IPS-20b (cell line): ENCODE measurements around the gene MAPRE3.
"Not testable (repeated sequence)": the region's sequence is repeated elsewhere in the genome, so short reads cannot be mapped to it uniquely, and the experiment has no call there.

Experiments used
- H3K27ac ChIP-seq: one replicate; pipeline ENCODE4 v1.5.1; 2013; ENCODE audit warnings: low read length
- H3K27me3 ChIP-seq: 2 replicates; pipeline ENCODE4 v1.6.1; 2013; ENCODE audit warnings: mild to moderate bottlenecking, low read length, inconsistent platforms; ENCODE audit not compliant: insufficient read depth
- H3K36me3 ChIP-seq: 2 replicates; pipeline ENCODE4 v1.6.1; 2013; ENCODE audit warnings: low read depth, mild to moderate bottlenecking, inconsistent platforms, low read length, moderate library complexity; ENCODE audit not compliant: insufficient read depth
- H3K4me1 ChIP-seq: 2 replicates; pipeline ENCODE4 v1.6.1; 2013; ENCODE audit warnings: mild to moderate bottlenecking, control low read depth, inconsistent platforms, low read length, moderate library complexity; ENCODE audit not compliant: insufficient read depth
- H3K4me3 ChIP-seq: 2 replicates; pipeline ENCODE4 v1.5.1; 2013; ENCODE audit warnings: mild to moderate bottlenecking, low read length, inconsistent platforms
- H3K9ac ChIP-seq: 2 replicates; pipeline ENCODE4 v1.6.1; 2013; ENCODE audit warnings: low read depth, mild to moderate bottlenecking, inconsistent platforms, low read length, moderate library complexity
- H3K9me3 ChIP-seq: 2 replicates; pipeline ENCODE4 v1.6.1; 2013; ENCODE audit warnings: mild to moderate bottlenecking, low read depth, low read length, inconsistent platforms; ENCODE audit not compliant: insufficient read depth

MAPRE3 gene

GRCh38 chr2:26970244-26970927 lies at the start of gene MAPRE3:
TSS of gene MAPRE3 (plus strand) at chr2:26970637. CDS start at chr2:27022219, 51,582 bp downstream.
- Histone ChIP-seq H3K4me1 (peaks cover 17% of the 10 kb centered on the region; the same call in 1 of the 2 replicates), H3K4me3 (peak within 1 kb of the TSS; percentile 72), H3K27me3 (peaks cover 43% of the 10 kb centered on the region), H3K9ac (peak within 1 kb of the TSS; percentile 2; the same call in 1 of the 2 replicates), H3K36me3 (no peaks in the 10 kb centered on the region), H3K9me3 (no peaks in the 10 kb centered on the region), H3K27ac (no peak within 1 kb of the TSS)

GRCh38 chr2:26921323-26921722 lies 49.1 kb upstream of the MAPRE3 start:
- H3K4me3 ChIP-seq = no peak overlapping the region
- H3K36me3 ChIP-seq = no peaks in the 10 kb centered on the region
- peaks cover 10% of the 10 kb centered on the region; the same call in 1 of the 2 replicates for H3K4me1 ChIP-seq
- H3K9ac ChIP-seq = no peak overlapping the region
- H3K9me3 ChIP-seq = no peaks in the 10 kb centered on the region
- no peaks in the 10 kb centered on the region for H3K27me3 ChIP-seq
- no peak overlapping the region for H3K27ac ChIP-seq

- Histone ChIP-seq H3K27ac (no peak overlapping the region), H3K9ac (no peak overlapping the region), H3K9me3 (no peaks in the 10 kb centered on the region), H3K36me3 (no peaks in the 10 kb centered on the region), H3K27me3 (no peaks in the 10 kb centered on the region), H3K4me1 (peaks cover 10% of the 10 kb centered on the region; the same call in 1 of the 2 replicates), H3K4me3 (no peak overlapping the region)
These were observed 47.8 kb upstream of the MAPRE3 start for GRCh38 chr2:26922405-26923188.

GRCh38 chr2:26923189-26923466 lies 47.3 kb upstream of the MAPRE3 start:
- not testable (repeated sequence) for H3K27me3 ChIP-seq, H3K9ac ChIP-seq, H3K27ac ChIP-seq, H3K4me3 ChIP-seq, H3K9me3 ChIP-seq, H3K36me3 ChIP-seq
- H3K4me1 ChIP-seq = peaks cover 10% of the 10 kb centered on the region; the same call in 1 of the 2 replicates

GRCh38 chr2:26924731-26925099 lies 45.7 kb upstream of the MAPRE3 start:
- Histone ChIP-seq H3K27ac (no peak overlapping the region), H3K4me1 (peaks cover 10% of the 10 kb centered on the region; the same call in 1 of the 2 replicates), H3K4me3 (no peak overlapping the region), H3K9me3 (no peaks in the 10 kb centered on the region), H3K27me3 (no peaks in the 10 kb centered on the region), H3K36me3 (no peaks in the 10 kb centered on the region), H3K9ac (no peak overlapping the region)

- Histone ChIP-seq H3K36me3 (no peaks in the 10 kb centered on the region), H3K27ac (no peak overlapping the region), H3K4me3 (no peak overlapping the region), H3K9ac (peak overlapping the region; percentile 37; the same call in 1 of the 2 replicates), H3K27me3 (no peaks in the 10 kb centered on the region), H3K9me3 (no peaks in the 10 kb centered on the region), H3K4me1 (peaks cover 10% of the 10 kb centered on the region; the same call in 1 of the 2 replicates)
These were observed 45.2 kb upstream of the MAPRE3 start for GRCh38 chr2:26925100-26925791.

- H3K9ac ChIP-seq = no peak overlapping the region
- H3K36me3 ChIP-seq = no peaks in the 10 kb centered on the region
- peaks cover 10% of the 10 kb centered on the region; the same call in 1 of the 2 replicates for H3K4me1 ChIP-seq
- H3K4me3 ChIP-seq = no peak overlapping the region
- no peaks in the 10 kb centered on the region for H3K27me3 ChIP-seq
- H3K9me3 ChIP-seq = no peaks in the 10 kb centered on the region
- H3K27ac ChIP-seq = no peak overlapping the region
These were observed 43.2 kb upstream of the MAPRE3 start for GRCh38 chr2:26927221-26927620.

- Histone ChIP-seq H3K36me3 (peaks cover 5% of the 10 kb centered on the region; the same call in 1 of the 2 replicates), H3K4me1 (no peaks in the 10 kb centered on the region), H3K27me3 (no peaks in the 10 kb centered on the region), H3K27ac (no peak overlapping the region), H3K9ac (no peak overlapping the region), H3K9me3 (no peaks in the 10 kb centered on the region), H3K4me3 (no peak overlapping the region)
These were observed 37.5 kb upstream of the MAPRE3 start for GRCh38 chr2:26932974-26933373.

- no peak overlapping the region for H3K4me3 ChIP-seq
- H3K9ac ChIP-seq = no peak overlapping the region
- peaks cover 5% of the 10 kb centered on the region; the same call in 1 of the 2 replicates for H3K36me3 ChIP-seq
- H3K4me1 ChIP-seq = no peaks in the 10 kb centered on the region
- no peak overlapping the region for H3K27ac ChIP-seq
- H3K27me3 ChIP-seq = no peaks in the 10 kb centered on the region
- no peaks in the 10 kb centered on the region for H3K9me3 ChIP-seq
These were observed 36.8 kb upstream of the MAPRE3 start for GRCh38 chr2:26933431-26934334.

GRCh38 chr2:26934335-26934724 lies 36.1 kb upstream of the MAPRE3 start:
- Histone ChIP-seq H3K27ac (no peak overlapping the region), H3K4me1 (no peaks in the 10 kb centered on the region), H3K27me3 (no peaks in the 10 kb centered on the region), H3K9me3 (no peaks in the 10 kb centered on the region), H3K4me3 (no peak overlapping the region), H3K36me3 (peaks cover 5% of the 10 kb centered on the region; the same call in 1 of the 2 replicates), H3K9ac (no peak overlapping the region)

- Histone ChIP-seq H3K9me3 (no peaks in the 10 kb centered on the region), H3K27ac (no peak overlapping the region), H3K4me1 (no peaks in the 10 kb centered on the region), H3K4me3 (no peak overlapping the region), H3K9ac (no peak overlapping the region), H3K36me3 (peaks cover 5% of the 10 kb centered on the region; the same call in 1 of the 2 replicates), H3K27me3 (no peaks in the 10 kb centered on the region)
These were observed 35.5 kb upstream of the MAPRE3 start for GRCh38 chr2:26934985-26935384.
